HG03108 (cell line): ENCODE measurements around the gene WWOX.

Experiments
- ATAC-seq: cut with Tn5 transposase; IDR thresholded peaks from one replicate; pipeline ENCODE4 v1.9.1; 2021; ENCODE audit warnings: moderate library complexity; ENCODE audit not compliant: unreplicated experiment

Gene WWOX

DNA sequence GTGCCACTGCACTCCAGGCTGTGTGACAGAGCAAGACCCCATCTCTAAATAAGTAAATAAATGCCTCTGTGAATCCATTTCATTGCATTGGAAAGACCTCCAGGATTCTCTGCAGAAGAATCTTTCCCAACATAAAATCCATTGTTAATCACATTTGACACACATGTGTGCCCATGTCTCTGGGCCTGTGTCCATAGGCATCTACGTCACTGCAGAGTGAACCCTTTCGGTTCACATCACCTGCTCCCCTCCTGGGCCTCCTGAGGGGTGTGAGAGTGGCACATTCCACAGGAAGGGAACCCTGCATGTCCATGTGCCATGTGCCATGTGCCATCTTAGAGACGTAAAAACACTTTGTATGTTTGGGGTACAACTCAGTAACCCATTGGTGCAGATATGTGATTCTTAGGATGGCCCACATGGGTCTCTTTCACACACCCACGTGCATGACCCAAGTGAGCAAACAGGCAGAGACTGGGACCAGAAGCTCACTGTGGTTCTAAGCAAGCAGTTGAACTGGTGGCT, 1073.6 kb downstream of the WWOX start:
- no peak for ATAC-seq

DNA sequence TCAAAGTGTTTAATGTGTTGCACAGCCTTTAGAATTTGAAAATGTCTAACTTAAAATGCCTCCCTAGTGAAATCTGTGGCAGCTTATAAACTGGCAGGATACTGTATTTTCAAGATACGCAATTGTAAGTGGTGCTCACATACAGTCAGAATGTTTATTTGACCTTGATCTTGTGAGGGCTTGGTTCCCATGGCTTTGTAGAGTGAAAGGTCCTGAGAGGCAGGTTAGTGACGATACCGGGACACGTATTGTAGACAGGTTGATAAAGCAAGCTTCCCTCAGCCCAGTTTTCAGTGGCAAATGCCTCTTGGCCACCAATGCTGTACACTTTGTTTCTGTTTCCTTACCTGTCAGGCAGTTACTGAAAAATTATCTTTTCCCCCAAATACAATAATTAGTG, 1074.5 kb downstream of the WWOX start:
- ATAC-seq: no peak

DNA sequence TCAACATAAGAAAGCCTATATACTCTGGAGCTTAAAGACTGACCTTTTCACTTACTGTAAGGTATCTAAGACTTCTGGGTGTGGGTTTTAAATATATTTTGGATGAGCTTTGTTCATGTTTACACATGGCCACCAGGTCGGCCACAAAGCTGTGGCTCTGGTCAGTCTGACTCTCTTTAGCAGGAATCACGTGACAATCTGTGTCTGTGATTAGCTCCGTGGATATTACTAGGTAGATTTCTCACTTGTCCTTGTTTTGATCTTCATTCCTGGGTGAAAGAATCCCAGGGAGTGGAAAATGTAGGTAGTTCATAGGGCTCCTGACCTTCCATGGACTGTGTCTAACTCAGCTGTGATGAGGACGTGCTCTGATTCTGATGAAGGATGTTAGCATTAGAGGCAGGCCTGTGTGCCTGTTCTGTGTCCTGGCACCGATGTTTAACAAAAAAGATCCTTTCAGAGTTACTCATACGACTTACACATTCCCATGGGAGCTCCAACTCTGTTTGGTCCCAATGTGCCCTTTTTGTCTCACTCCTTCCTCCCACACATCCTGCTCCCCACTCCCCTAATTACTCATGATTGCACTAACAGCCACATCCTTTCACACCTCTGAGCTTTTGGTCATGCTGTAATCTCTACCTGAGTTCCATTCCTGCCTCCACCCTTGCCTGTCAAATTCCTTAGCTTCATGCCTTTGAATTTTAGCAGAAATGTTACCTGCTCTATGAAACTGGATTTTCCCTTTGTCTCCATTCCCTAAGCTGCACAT, 1076.0 kb downstream of the WWOX start:
- ATAC-seq: no peak

DNA sequence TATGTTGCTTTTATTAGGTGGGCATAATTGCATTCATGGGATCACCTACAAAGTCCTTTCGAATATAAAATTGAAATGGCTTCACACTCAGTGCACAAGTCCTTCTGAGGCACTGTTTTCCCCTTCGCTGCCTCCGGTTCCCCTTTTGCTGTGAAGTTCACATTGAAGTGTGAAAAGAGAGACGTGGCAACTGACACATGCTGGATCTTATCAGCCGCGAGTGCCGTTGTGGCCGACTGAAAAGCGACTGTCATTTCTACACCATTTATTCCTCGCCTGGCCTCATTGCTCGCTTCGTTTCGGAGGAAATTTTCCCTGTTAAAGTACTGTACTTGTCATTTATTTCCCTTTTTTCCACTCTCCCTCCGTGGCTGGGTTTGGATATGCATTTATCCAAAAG, 1077.6 kb downstream of the WWOX start:
- no peak for ATAC-seq

DNA sequence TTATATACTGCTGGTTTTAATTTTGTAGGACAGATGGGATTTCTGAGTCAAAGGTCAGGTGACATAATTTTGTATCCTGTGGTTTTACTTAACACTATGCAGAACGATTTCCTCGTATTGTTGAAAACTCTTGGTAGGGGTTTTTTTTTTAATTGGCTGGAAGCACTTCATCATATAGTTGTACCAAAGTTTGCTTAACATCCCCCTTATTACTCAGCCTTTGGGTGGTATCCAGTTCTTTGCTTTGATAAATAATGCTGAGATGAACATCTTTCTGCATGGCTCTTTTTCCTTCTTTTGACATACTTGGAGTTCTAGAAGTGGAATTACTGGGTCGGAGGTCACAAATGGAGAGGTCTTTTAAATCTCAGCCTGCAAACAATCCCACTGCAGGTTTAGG, 1082.0 kb downstream of the WWOX start:
- ATAC-seq: no peak

DNA sequence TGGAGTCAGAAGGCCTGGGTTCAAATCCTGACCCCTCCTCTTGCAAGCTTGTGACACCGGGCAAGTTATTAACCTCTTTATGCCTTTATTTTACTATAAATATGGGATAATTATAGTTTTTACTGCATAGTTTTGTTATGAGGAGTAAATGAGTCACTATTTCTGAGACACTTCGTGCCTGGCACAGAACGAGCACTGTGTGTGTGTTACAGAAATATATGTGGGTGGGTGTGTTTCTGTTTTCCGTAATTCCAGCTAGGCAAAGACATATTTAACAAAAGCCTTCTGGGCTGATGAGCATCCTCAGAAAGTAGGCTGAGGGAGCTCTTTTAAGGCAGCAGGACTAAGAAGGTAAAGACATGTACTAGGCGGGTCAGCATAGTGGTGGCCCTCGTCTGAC, 1083.2 kb downstream of the WWOX start:
- no peak for ATAC-seq

DNA sequence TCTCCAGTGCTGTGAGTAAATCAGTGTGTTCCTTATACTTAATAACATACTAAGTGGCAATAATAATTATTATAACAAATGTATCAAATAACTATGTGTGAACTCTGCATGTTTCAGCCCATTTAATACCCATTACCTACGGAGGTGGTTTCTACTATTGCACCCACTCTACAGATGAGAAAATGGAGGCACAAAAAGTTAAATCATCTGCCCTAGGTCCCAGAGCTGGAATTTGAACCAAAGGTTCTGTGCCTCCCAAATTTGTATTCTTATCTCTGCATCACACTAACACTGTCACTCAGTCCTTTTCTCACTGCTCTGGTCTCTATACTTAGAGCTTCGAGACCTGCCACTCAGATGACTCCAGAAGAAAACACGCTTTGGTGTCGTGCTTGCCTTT, 1084.1 kb downstream of the WWOX start:
- no peak for ATAC-seq

DNA sequence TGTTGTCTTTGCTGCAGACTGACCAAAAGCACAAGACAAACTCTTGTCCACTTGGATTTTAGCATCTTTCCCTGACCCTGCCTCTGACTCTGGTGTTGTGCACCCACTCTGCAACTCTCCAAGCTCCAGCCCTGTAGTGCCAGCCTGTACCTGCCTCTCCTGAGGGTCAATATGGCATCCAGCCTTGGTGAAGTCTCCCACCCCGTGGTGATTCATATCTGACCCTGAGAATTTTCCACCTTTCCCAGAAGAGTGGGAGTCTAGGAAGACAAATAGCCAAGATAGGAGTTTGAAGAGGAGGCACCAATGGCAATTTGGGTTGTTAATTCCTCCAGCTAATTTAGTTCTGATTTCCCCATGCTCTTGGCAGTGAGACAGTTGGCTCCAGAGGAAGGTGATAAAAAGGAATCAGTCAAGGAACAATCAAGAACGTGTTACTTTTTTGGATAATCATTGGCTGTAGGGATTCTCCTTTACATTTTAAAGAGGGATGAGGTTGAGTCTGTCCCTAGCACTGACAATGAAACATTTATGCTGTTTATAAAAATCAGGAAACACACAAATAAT, 1085.1 kb downstream of the WWOX start:
- no peak for ATAC-seq

DNA sequence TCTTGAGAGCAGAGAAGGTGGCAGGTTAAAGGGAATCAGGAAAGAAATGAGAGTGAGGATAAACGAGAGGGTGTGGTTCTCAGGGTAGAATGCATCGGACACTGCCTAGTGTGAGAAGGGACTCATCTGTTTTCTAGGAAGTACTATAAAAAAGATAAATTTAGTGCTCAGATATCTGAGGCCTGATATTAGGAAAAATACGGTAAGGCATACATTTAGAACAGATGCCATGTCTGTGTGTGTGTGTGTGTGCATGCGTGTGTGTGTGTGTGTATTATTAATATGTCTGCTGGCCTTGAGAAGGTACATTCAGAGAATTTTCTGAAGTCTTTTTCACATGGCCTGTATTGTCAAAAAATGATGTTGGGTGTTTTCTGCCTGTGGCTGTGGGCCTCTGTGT, 1086.3 kb downstream of the WWOX start:
- no peak for ATAC-seq

DNA sequence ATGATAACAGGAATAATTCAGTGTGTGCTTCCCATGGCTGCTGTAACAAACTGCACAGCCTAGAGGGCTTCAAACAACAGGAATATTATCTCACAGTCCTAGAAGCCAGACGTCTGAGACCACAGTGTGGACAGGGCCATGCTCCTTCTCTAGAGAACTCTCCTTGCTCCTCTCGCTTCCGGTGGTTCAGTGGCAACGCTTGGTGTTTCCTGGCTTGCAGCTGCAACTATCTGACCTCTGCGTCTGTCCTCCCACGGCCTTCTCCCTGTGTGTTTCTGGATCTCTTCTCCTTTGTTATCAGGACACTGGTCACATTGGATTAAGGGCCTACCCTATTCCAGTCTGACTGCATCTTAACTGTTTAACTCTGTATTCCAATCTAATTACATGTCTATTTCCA, 1086.7 kb downstream of the WWOX start:
- no peak for ATAC-seq

DNA sequence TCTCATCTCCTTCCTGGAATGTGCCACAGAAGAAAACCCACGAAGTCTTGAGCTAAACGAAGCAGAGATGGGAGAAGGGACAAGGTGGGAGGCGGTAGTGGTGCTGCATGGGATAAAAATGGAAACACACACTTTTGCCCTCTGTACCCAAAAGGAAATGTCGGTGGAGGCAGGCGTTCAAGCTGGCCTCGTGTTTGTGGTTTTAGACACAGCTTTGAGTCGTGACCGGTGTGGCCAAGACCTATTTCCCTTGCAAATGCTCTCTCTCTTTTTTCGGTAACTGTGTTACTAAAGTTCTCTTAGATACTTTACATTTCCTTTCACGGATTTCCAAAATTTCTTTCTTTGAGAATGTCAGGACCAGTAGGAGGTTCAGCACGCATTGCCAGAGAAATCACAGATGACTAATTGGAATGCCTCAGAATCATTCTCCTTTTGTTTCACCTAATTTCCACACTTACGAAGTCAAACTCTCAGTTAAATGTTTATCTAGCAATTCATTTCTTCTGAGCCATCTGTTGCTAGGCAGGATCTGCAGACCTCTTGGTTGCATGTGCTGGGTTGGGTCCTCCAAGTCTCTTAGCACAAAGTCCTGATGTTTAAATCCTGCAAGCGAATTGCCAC, 1088.8 kb downstream of the WWOX start:
- no peak for ATAC-seq

DNA sequence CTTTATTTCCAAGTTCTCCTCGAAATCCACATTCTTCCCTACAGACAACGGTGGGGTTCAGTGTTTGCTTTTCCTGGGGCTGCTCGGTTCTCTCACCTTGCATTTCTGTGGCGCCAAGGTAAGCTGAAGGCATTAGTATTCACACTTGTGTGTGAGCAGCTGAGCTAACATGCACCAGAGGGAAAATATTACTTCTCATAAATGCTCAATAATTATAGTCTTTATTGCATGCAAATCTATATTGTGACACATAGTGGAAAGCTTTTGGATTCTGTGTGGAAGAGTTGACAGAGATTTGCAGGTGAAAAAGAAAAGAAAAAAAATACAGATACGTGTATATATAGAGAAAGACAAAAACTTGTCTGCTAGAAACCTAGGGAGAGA, 1089.3 kb downstream of the WWOX start:
- no peak for ATAC-seq

DNA sequence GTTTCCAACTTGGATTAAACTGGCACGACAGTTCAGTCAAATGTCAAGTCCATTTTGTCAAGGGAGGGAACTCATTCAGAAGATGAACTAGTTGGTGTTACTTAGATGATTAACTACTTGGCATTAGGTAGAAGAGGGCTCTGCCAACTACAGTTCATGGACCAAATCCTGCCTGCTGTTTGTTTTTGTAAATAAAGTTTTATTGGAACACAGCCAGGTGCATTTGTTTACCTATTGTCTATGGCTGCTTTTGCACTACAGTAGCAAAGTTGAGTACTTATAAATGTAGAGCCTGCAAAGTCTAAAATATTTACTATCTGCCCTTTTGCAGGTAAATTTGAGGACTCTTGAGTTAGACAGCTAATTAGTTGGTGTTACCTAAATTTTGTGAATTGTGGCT, 1091.1 kb downstream of the WWOX start:
- no peak for ATAC-seq

DNA sequence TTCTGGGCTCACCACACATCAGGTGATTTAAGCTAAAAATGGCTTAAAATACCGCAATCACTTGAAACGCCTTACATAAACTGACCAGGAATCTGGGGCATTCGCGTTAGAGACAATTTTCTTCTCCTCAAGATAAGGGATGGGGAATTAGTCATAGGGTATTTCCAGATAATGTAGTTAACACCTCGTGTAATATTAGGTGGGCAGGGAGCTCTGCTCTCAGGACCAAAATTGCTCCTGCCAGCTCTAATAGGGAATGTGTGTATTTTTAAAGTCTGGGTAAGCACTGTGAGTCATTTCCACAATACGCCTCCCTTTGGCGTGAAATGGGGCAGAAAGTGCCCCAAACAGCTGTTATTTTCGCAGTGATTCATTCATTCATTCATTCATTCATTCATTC, 1092.5 kb downstream of the WWOX start:
- no peak for ATAC-seq

DNA sequence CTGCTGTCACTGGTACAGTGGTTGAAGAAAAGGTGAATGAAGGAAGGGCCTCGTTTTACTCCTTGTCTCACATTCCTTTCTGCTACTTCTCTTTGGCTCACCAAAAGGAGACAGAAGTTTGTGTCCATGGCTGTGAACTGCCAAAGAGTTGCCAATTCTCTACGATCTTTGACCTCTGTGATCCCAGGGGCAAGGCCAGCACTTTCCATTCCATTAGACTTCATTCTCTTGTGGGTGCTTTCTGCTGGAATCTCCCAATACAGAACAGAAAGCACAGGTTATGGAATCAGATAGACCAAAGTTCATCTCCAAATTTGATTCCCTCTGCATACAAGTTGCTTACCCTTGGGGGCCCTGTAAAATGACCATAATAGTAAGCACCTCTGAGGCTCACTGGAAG, 1093.5 kb downstream of the WWOX start:
- ATAC-seq: no peak

DNA sequence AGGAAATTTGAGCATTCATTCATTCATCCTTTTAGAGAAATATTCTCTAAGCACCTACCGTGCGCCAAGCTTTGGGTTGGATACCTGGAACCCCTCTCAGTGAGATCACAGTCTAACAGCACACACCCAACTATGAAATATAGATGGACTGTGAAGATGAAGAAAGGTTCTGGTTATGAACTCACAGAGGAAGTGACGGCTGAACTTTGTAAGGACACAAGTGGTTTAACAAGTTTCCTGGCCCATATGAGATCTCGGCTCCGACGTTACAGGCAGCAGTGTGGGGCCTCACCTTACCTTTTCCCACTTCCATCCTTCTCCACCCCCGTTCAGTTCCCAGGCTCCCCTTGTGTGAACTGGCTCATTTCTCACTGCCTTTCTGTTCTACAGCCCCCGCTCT, 1094.8 kb downstream of the WWOX start:
- ATAC-seq: no peak

DNA sequence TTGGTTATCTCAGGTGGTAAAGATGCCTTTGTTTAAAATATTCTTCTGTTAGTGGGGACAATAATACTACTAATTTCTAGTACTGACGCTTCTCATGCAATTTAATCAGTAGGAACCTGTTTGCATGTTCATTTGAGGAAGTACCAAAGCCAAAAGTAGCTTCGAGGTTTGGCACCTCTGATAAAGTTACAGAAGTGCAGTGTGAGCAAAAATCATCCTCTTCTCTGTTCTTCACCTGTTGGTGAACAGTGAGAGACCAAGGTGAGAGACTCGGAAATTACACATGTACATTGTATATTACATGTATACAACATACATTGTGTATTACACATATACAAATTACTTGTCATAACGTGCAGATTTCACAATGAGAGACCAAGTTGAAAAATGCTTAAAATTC, 1096.5 kb downstream of the WWOX start:
- no peak for ATAC-seq

DNA sequence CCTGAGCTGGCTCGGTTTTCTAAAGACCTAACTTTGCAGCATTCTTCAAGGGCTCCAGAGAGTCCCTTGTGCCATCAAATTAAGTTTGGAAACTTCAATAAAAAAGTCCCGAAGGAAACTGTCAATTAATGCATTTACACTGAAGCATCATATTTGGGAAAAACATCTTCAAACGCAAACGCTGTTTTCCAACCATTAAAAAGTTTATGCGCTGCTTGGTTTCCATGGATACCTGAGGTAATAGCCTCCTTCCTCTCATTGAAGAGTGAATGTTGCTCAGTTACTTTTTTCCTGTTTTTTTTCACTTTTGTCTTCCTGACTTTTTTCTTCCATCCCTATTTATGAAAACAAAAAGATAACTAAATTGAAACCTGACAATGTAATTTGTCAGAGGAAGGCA, 1102.0 kb downstream of the WWOX start:
- ATAC-seq: no peak

DNA sequence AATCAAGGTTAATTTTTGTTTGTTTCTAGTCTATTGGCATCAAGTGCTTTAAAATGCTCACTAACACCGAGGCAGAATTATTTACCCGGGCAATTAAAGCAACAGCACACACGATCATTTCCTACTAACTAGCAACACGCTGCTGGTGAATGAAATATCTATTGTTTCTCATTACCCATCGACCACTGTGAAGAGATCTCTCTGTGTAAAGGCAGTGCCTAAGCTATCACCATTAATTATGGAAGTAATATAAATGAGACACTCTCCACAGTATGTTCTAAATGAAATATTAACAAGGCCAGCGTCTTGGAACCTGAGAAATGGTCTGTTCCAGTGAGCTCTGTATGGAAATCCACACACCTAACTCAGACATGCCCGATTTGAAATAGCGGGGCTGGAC, 1103.5 kb downstream of the WWOX start:
- ATAC-seq: no peak

DNA sequence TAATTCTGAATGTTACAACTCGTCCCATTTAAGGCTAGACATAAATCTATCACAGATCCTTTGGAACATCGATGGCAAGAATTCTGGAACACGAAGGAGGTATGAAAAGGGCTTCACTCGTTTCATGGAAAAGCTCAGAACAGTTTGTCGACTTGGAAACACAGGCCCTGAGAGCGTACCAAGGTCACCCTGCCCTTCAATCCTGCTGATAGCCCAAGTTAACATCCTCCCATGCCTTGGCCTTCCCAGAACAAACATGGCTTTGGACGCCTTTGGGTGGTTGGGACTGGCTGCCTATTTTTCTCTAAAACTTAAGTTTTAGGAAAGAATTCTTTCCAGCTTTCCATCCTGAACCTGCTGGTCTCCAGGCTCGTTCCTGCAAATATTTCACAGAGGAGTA, 1105.0 kb downstream of the WWOX start:
- ATAC-seq: no peak

DNA sequence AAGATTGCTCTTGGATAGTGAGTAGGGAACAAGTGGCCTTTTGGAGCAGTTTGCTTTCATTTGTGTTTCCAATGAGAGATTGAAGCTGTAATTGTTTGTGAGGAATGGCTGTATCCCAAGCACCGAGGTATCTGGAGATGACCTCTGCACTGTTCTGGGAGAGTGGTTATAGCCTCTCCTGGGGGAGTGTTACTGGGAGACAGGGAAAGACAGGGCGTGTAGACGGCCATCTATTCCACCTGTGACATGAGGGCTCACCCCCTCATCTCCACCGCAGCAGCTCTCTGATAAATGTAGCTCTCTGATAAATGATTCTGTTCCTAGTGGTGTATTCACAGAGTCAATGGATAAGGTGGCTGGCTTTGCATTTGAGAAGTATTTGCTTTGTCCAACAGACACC, 1107.4 kb downstream of the WWOX start:
- no peak for ATAC-seq

DNA sequence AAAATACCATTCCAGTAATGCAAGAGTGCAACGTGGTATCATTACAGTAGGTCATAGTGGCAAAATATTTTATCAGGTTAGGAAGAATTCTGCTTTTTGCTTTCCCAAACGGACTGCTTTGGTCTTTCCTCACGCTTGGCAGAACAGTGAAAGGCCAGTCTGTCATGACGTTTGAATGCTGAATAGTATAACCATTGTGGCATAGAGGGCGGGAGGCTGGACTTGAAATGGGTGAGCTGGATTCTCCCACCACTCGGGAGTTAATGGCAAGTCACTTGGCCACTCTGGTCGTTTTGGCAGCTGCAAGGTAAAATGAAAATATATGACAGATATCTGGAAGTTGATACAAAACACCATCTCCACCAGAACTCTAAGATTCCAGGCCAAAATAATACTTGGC, 1109.9 kb downstream of the WWOX start:
- no peak for ATAC-seq
